ENCODE results near the gene APC2.

DNA sequence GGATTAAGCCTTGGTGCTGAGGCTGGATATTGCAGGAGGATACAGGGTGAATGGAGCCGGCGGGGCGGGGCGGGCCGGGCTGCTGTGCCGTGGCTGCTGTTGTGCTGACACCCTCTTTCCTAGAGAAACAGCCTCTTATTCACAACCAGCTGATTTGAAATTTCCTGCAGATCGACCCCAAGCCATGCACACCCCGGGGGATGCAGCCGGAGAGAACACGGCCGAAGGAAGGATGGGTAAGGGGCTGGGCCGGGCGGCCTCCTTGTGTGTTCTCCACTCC is 31.5 kb upstream of the APC2 start:
- TF ChIP-seq EZH2 (IDR thresholded peaks at IDR 0.05; ENCODE audit: borderline replicate concordance, insufficient read depth, low read length, poor library complexity, severe bottlenecking) (no peak), EP300 (conservative IDR thresholded peaks at IDR 0.05; ENCODE audit: poor library complexity, severe bottlenecking) (no peak), CTCF (IDR thresholded peaks at IDR 0.05; ENCODE audit: poor library complexity, severe bottlenecking) (no peak), POLR2AphosphoS5 (IDR thresholded peaks at IDR 0.05) (no peak), RAD21 (conservative IDR thresholded peaks at IDR 0.05) (no peak), SMC3 (conservative IDR thresholded peaks at IDR 0.05; ENCODE audit: poor library complexity) (no peak)

All from neural cell (in vitro differentiated cells).